HEK293T (cell line): Measurements from ENCODE around the gene MCEMP1.

Source experiments
- CTCF ChIA-PET: fragments of 350-600 bp; formaldehyde crosslinking; extraction: SDS; loops from one replicate; lab custom pipeline; 2021; ENCODE audit warnings: antibody characterized with exemption, inconsistent platforms; lab: Yijun Ruan, JAX
- POLR2A ChIA-PET: fragments of 350-600 bp; formaldehyde crosslinking; extraction: SDS; loops from one replicate; lab custom pipeline; 2020; ENCODE audit warnings: antibody characterized with exemption, inconsistent platforms; lab: Yijun Ruan, JAX
- DNase-seq: peaks from one replicate; pipeline ENCODE4 v3.0.0; 2012; ENCODE audit warnings: mixed read lengths; ENCODE audit errors: extremely low spot score
- ARNT ChIP-seq: fragments of 450-650 bp; IDR thresholded peaks from 2 replicates; pipeline ENCODE4 v1.6.1; 2017; ENCODE audit warnings: mild to moderate bottlenecking
- BHLHE40 ChIP-seq: fragments of 450-650 bp; IDR thresholded peaks from 2 replicates; pipeline ENCODE4 v1.6.1; 2016; ENCODE audit warnings: mild to moderate bottlenecking, moderate library complexity, borderline replicate concordance
- CTBP1 ChIP-seq: fragments of 450-650 bp; IDR thresholded peaks from 2 replicates; pipeline ENCODE4 v1.6.1; 2016; ENCODE audit warnings: borderline replicate concordance
- ELF4 ChIP-seq: fragments of 450-650 bp; IDR thresholded peaks from 2 replicates; pipeline ENCODE4 v1.6.1; 2017; ENCODE audit warnings: antibody characterized with exemption
- FOXA1 ChIP-seq: fragments of 450-650 bp; IDR thresholded peaks from 2 replicates; pipeline ENCODE4 v1.6.1; 2016; ENCODE audit warnings: mild to moderate bottlenecking
- FOXK2 ChIP-seq: fragments of 450-650 bp; IDR thresholded peaks from 2 replicates; pipeline ENCODE4 v1.6.1; 2016; ENCODE audit warnings: mild to moderate bottlenecking
- FOXM1 ChIP-seq: fragments of 450-650 bp; IDR thresholded peaks from 2 replicates; pipeline ENCODE4 v1.6.1; 2017; ENCODE audit warnings: mild to moderate bottlenecking, borderline replicate concordance
- HDGF ChIP-seq: fragments of 450-650 bp; IDR thresholded peaks from 2 replicates; pipeline ENCODE4 v1.6.1; 2017; ENCODE audit warnings: antibody characterized with exemption, borderline replicate concordance
- L3MBTL2 ChIP-seq: fragments of 450-650 bp; conservative IDR thresholded peaks from 2 replicates; pipeline ENCODE4 v1.6.1; 2016; ENCODE audit warnings: mild to moderate bottlenecking
- LEF1 ChIP-seq: fragments of 450-650 bp; IDR thresholded peaks from 2 replicates; pipeline ENCODE4 v1.6.1; 2017; ENCODE audit warnings: mild to moderate bottlenecking, borderline replicate concordance
- NFRKB ChIP-seq: fragments of 450-650 bp; IDR thresholded peaks from 2 replicates; pipeline ENCODE4 v1.6.1; 2016; ENCODE audit warnings: mild to moderate bottlenecking, moderate library complexity
- SP1 ChIP-seq: fragments of 450-650 bp; IDR thresholded peaks from 2 replicates; pipeline ENCODE4 v1.6.1; 2017
- SUZ12 ChIP-seq: fragments of 450-650 bp; IDR thresholded peaks from 2 replicates; pipeline ENCODE4 v1.6.1; 2016; ENCODE audit warnings: mild to moderate bottlenecking
- TARDBP ChIP-seq: fragments of 450-650 bp; IDR thresholded peaks from 2 replicates; pipeline ENCODE4 v1.6.1; 2016
- ZNF384 ChIP-seq: fragments of 450-650 bp; IDR thresholded peaks from 2 replicates; pipeline ENCODE4 v1.6.1; 2016
- TF ChIP-seq, protein P1 (sequence below): fragments of 450-650 bp; IDR thresholded peaks from 2 replicates; pipeline ENCODE4 v1.6.1; 2016

The MCEMP1 gene

DNA sequence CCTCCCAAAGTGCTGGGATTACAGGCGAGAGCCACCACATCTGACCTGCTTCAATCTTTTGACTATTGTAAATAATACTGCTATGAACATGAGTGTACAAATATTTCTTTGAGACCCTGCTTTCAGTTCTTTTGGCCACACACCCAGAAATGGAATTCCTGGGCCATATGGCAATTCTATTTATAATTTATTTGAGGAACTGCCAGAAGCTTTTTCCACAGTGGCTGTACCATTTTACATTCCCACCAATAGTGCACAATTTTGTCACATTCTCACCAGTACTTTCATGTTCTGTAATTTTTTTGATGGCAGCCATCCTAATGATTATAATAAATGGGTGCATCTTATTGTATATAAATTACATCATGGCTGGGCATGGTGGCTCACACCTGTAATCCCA lies 38.8 kb downstream of the MCEMP1 start:
- TF ChIP-seq HDGF (no peak), SP1 (no peak), L3MBTL2 (no peak), CTBP1 (no peak), FOXK2 (no peak), NFRKB (no peak), FOXA1 (no peak), ELF4 (no peak), TARDBP (no peak), BHLHE40 (no peak), SUZ12 (no peak), LEF1 (no peak), FOXM1 (no peak)
- TF ChIP-seq, protein P1, sequence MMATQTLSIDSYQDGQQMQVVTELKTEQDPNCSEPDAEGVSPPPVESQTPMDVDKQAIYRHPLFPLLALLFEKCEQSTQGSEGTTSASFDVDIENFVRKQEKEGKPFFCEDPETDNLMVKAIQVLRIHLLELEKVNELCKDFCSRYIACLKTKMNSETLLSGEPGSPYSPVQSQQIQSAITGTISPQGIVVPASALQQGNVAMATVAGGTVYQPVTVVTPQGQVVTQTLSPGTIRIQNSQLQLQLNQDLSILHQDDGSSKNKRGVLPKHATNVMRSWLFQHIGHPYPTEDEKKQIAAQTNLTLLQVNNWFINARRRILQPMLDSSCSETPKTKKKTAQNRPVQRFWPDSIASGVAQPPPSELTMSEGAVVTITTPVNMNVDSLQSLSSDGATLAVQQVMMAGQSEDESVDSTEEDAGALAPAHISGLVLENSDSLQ: no peak
- ChIA-PET CTCF (no interaction called here), POLR2A (no interaction called here)
- DNase-seq: no peak

DNA sequence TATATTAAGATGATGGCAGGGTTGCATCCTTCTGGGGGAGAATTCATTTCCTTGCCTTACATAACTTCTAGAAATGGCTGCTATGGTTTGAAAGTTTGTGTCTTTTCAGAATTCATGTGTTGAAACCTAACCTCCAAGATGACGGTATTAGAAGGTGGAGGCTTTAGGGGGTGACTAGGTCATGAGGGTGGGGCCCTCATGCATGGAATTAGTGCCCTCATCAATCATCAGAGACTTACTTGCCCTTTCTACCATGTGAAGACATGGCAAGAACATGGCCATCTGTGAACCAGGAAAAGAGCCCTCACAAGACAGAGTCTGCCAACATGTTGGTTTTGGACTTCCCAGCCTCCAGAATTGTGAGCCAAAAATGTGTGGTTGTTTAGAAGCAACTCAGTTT lies 39.9 kb downstream of the MCEMP1 start:
- CTCF ChIA-PET: no interaction called here
- DNase-seq: no peak
- TF ChIP-seq SUZ12 (no peak), HDGF (no peak), ARNT (no peak), FOXM1 (no peak), BHLHE40 (no peak), ZNF384 (no peak), CTBP1 (no peak), LEF1 (no peak), NFRKB (no peak), TARDBP (no peak), FOXK2 (no peak), ELF4 (no peak), SP1 (no peak), L3MBTL2 (no peak), FOXA1 (no peak)
- TF ChIP-seq, protein P1: no peak
- POLR2A ChIA-PET: no interaction called here

DNA sequence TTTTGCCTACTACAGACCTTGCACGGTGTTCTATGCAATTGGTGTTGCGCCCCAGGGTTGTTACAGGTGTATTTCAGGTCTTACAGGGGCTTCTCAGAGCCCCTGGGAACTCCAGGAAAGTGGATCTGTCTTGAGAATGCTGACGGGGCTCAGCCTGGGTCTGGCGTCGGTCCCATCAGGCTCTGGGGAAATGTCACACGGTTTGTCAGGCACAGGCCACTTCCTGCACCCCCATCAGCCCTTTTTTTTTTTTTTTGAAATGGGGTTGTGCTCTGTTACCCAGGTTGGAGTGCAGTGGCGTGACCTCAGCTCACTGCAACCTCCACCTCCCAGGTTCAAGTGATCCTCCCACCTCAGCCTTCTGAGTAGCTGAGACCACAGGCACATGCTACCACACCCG lies 41.8 kb downstream of the MCEMP1 start:
- CTCF ChIA-PET: interaction anchor here (0.6 kb wide), 1 partner anchor 868 kb away, joined by 3 read pairs; no protein-coding TSS in a partner anchor

DNA sequence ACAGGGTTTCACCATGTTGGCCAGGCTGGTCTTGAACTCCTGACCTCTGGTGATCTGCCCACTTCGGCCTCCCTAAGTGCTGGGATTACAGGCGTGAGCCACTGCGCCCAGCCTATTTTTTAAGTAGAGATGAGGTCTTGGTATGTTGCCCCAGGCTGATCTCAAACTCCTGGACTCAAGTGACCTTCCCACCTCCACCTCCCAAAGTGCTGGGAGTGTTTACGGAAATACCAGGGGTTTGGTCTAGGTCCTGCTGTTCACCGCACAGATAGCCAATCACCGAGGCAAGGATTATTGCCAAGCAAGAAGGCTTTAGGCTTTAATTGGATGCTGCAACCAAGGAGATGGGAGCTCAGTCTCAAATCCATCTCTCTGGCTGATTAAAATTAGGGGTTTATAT lies 43.5 kb downstream of the MCEMP1 start:
- POLR2A ChIA-PET: no interaction called here
- CTCF ChIA-PET: no interaction called here
- DNase-seq: no peak
- TF ChIP-seq ZNF384 (no peak), FOXM1 (no peak), ELF4 (no peak), ARNT (no peak), CTBP1 (no peak), L3MBTL2 (no peak), FOXA1 (no peak), NFRKB (no peak), HDGF (no peak), SP1 (no peak), BHLHE40 (no peak)
- TF ChIP-seq, protein P1: no peak

More for the DNA sequence above, 41.8 kb downstream of the MCEMP1 start:
- POLR2A ChIA-PET: no interaction called here
- TF ChIP-seq SUZ12: no peak
- no peak for TF ChIP-seq L3MBTL2
- TF ChIP-seq HDGF: no peak
- no peak for TF ChIP-seq TARDBP
- no peak for TF ChIP-seq CTBP1
- no peak for TF ChIP-seq SP1
- TF ChIP-seq NFRKB: no peak
- TF ChIP-seq ARNT: no peak
- no peak for TF ChIP-seq ELF4
- TF ChIP-seq FOXK2: no peak
- no peak for TF ChIP-seq ZNF384
- no peak for TF ChIP-seq LEF1
- no peak for DNase-seq

DNA sequence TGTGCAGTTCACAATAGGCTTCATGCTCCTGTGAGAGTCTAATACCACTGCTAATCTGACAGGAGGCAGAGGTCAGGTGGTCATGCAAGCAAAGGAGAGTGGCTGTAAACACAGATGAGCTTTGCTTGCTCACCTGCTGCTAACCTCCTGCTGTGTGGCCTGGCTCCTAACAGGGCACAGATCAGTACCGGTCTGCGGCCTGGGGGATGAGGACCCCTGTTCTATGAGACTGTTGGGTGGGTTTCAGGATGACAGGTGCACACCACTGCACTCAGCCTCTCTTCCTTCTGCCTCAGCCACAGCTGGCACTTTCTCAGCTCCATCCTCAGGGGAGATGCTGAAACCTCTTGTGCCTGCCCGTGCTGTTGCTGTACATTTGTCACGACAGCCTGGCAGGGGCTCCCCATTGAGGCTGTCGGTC lies 45.4 kb downstream of the MCEMP1 start:
- CTCF ChIA-PET: no interaction called here

DNA sequence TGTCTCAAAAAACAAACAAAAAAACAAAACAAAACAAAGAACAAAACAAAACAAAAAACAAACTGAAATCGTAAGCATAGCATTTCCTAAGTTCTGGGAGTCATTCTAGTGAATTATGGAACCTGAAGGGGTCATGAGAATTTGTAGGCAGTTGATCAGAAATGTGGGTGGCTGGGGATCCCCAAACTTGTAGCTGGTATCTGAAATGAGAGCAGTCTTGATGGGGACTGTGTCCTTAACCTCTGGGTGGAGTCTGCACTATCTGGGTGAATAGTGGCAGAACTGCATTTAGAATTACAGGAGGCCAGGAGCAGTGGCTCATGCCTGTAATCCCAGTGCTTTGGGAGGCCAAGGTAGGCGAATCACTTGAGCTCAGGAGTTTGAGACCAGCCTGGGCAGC lies 48.9 kb downstream of the MCEMP1 start:
- DNase-seq: no peak
- CTCF ChIA-PET: no interaction called here
- POLR2A ChIA-PET: no interaction called here
- no peak for TF ChIP-seq ELF4
- TF ChIP-seq FOXA1: no peak
- TF ChIP-seq, protein P1: no peak
- no peak for TF ChIP-seq CTBP1
- no peak for TF ChIP-seq L3MBTL2
- TF ChIP-seq ZNF384: no peak
- TF ChIP-seq LEF1: no peak
- no peak for TF ChIP-seq SP1
- TF ChIP-seq FOXK2: no peak
- no peak for TF ChIP-seq TARDBP
- no peak for TF ChIP-seq HDGF
- no peak for TF ChIP-seq SUZ12
- TF ChIP-seq BHLHE40: no peak

More for the DNA sequence above, 45.4 kb downstream of the MCEMP1 start:
- POLR2A ChIA-PET: no interaction called here
- TF ChIP-seq ARNT: no peak
- no peak for TF ChIP-seq SUZ12
- no peak for TF ChIP-seq NFRKB
- no peak for TF ChIP-seq FOXA1
- TF ChIP-seq L3MBTL2: no peak
- no peak for TF ChIP-seq LEF1
- no peak for TF ChIP-seq ZNF384
- TF ChIP-seq FOXK2: no peak
- TF ChIP-seq TARDBP: no peak
- no peak for TF ChIP-seq HDGF
- TF ChIP-seq BHLHE40: no peak
- DNase-seq: no peak
